Endothelial cell (in vitro differentiated cells): ENCODE measurements around the gene GALNT7. TPM values are rescaled to one million over a fixed set of nuclear protein-coding genes. Genes with fewer than 3 reads are reported as not detected.
"Not testable (repeated sequence)": the region's sequence is repeated elsewhere in the genome, so short reads cannot be mapped to it uniquely, and the experiment has no call there.

Experiments
- DNase-seq: peaks from one replicate; pipeline ENCODE4 v3.0.0; 2021; ENCODE audit warnings: low spot score
- H3K27ac Mint-ChIP-seq: one replicate; pipeline ENCODE4 v1.8.0; 2021; ENCODE audit warnings: mixed read lengths, inconsistent platforms; ENCODE audit not compliant: unreplicated experiment
- H3K27me3 Mint-ChIP-seq: one replicate; pipeline ENCODE4 v1.8.0; 2021; ENCODE audit warnings: mild to moderate bottlenecking, moderate library complexity, mixed read lengths, inconsistent platforms; ENCODE audit not compliant: unreplicated experiment
- H3K36me3 Mint-ChIP-seq: one replicate; pipeline ENCODE4 v1.8.0; 2021; ENCODE audit warnings: mild to moderate bottlenecking, low read depth, mixed read lengths, inconsistent platforms; ENCODE audit not compliant: unreplicated experiment
- H3K4me1 Mint-ChIP-seq: one replicate; pipeline ENCODE4 v1.8.0; 2021; ENCODE audit warnings: mild to moderate bottlenecking, mixed read lengths, inconsistent platforms; ENCODE audit not compliant: unreplicated experiment
- H3K4me3 Mint-ChIP-seq: one replicate; pipeline ENCODE4 v1.8.0; 2021; ENCODE audit warnings: mild to moderate bottlenecking, mixed read lengths, inconsistent platforms; ENCODE audit not compliant: unreplicated experiment
- H3K9me3 Mint-ChIP-seq: one replicate; pipeline ENCODE4 v1.8.0; 2021; ENCODE audit warnings: mixed read lengths, inconsistent platforms; ENCODE audit not compliant: unreplicated experiment
- CTCF ChIP-seq: fragments of 200-600 bp; sonication (generic); IDR thresholded peaks from one replicate; pipeline ENCODE4 v1.5.0; 2021; ENCODE audit warnings: antibody characterized with exemption; ENCODE audit not compliant: unreplicated experiment
- total RNA-seq: library from RNA; stranded (reverse); fragmentation: NEBNext Ultra II Directional; extraction: Animal tissue kit (Norgen Biotek cat#: 25700); gene quantifications from one replicate; pipeline ENCODE4 v1.2.1, GENCODE V29; 2021; ENCODE audit not compliant: unreplicated experiment

GALNT7 gene
- total RNA-seq, 1 donor from 2014 or later = 80.9 TPM

DNA sequence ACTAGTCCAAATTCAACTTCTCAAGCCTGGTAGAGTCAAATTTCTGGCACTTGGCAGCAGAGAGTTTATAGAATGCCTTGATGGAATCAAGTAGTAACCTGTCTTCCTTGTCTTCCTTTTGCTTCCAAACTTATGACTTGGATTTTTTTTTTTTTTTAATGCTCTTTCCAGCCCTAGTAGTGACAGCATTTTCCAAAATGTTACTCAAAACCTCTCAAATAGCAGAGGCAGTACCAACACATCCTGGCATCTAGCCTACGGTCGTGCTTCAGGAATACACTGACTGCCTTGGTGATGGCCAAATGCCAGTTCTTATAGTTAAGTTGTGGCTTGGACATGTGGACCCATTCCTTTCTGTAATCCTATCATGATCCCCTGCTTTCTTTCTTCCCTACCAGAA lies 46.0 kb downstream of the GALNT7 start:
- no peak for DNase-seq
- no peak overlapping the region for H3K4me3 Mint-ChIP-seq
- H3K4me1 Mint-ChIP-seq = peaks cover 36% of the 10 kb centered on the region
- H3K27ac Mint-ChIP-seq = peak overlapping the region; percentile 15
- H3K27me3 Mint-ChIP-seq = no peaks in the 10 kb centered on the region
- H3K9me3 Mint-ChIP-seq = no peaks in the 10 kb centered on the region
- H3K36me3 Mint-ChIP-seq = peaks cover 4% of the 10 kb centered on the region
- TF ChIP-seq CTCF = no peak

DNA sequence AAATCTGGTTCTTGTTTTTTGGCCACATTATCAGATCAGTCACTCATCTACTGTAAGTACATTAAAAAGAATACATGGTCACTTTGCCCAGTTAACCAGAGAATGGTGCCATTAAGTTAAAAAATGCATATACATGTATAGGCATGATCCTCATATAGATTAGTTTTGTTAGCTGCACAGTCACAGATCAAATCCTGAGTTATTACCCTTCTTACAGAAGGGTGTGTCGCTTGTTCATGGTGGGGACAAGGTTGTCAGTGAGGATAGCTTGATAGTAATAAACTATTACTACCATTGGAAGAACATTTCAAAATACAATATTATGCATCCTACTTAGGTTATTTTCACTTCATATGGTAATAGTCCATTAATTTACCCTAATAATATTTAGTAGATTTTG lies 48.5 kb downstream of the GALNT7 start:
- no peak for DNase-seq
- H3K36me3 Mint-ChIP-seq = no peaks in the 10 kb centered on the region
- no peak overlapping the region for H3K27ac Mint-ChIP-seq
- H3K27me3 Mint-ChIP-seq = peaks cover 3% of the 10 kb centered on the region
- no peak overlapping the region for H3K4me3 Mint-ChIP-seq
- H3K9me3 Mint-ChIP-seq = no peaks in the 10 kb centered on the region
- peaks cover 42% of the 10 kb centered on the region for H3K4me1 Mint-ChIP-seq
- no peak for TF ChIP-seq CTCF

DNA sequence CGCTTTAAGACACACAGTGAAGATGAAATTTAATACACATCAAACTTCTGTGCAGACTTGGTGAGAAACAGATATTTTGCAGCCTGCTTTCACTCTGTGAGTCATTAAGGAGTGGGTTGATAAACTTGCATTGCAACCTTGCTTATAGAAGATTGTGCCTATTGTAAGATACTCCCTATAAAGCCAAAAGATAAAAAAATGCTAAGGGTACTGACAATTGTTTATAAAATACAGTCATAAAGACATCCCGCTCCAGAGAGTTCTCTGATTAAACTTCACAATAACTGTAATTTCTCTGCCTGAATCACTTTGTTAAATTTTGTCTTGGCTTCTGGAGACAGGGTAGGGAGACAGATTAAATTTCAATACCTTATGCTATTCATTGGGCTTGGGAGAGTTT lies 49.1 kb downstream of the GALNT7 start:
- peak overlapping the region; percentile 82 for H3K27ac Mint-ChIP-seq
- no peaks in the 10 kb centered on the region for H3K36me3 Mint-ChIP-seq
- H3K4me3 Mint-ChIP-seq = no peak overlapping the region
- no peaks in the 10 kb centered on the region for H3K9me3 Mint-ChIP-seq
- DNase-seq = no peak
- peaks cover 40% of the 10 kb centered on the region for H3K4me1 Mint-ChIP-seq
- no peak for TF ChIP-seq CTCF
- H3K27me3 Mint-ChIP-seq = peaks cover 3% of the 10 kb centered on the region

- Mint-ChIP-seq H3K36me3 (no peaks in the 10 kb centered on the region), H3K27ac (peak overlapping the region; percentile 90), H3K4me3 (no peak overlapping the region), H3K4me1 (peaks cover 38% of the 10 kb centered on the region), H3K27me3 (peaks cover 3% of the 10 kb centered on the region), H3K9me3 (no peaks in the 10 kb centered on the region)
- TF ChIP-seq CTCF = no peak
- DNase-seq = no peak
These were observed 50.0 kb downstream of the GALNT7 start for GRCh38 chr4:173218411-173219125.

DNA sequence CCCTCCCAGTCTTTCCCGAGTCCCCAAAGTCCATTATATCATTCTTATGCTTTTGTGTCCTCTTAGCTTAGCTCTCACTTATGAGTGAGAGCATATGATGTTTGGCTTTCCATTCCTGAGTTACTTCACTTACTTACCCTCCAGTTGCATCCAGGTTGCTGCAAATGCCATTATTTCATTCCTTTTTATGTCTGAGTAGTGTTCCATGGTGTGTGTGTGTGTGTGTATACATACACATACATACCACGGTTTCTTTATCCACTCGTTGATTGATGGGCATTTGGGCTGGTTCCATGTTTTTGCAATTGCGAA lies 50.5 kb downstream of the GALNT7 start:
- peak overlapping the region; percentile 44 for H3K4me3 Mint-ChIP-seq
- peaks cover 43% of the 10 kb centered on the region for H3K4me1 Mint-ChIP-seq
- not testable (repeated sequence) for DNase-seq, H3K27me3 Mint-ChIP-seq, H3K36me3 Mint-ChIP-seq, H3K9me3 Mint-ChIP-seq
- peak overlapping the region; percentile 90 for H3K27ac Mint-ChIP-seq
